Measurements from ENCODE around the gene FAM193B.

DNA sequence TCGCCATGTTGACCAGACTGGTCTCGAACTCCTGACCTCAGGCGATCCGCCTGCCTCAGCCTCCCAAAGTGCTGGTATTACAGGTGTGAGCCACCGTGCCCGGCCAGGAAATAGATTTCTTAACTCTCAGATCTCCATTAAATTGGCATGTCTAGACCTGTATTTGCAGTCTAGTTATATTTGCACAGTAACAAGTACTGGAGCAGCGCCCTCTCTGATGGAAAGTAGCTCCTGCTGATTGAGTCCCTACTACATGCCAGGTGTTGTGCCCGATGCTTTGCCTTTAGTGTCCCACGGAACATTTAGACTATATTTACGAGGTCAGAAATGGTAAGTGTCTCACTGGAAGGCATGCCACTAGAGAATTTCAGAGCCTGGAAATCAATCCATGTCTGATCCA lies 21.8 kb upstream of the FAM193B start:
- TF ChIP-seq, protein P1, sequence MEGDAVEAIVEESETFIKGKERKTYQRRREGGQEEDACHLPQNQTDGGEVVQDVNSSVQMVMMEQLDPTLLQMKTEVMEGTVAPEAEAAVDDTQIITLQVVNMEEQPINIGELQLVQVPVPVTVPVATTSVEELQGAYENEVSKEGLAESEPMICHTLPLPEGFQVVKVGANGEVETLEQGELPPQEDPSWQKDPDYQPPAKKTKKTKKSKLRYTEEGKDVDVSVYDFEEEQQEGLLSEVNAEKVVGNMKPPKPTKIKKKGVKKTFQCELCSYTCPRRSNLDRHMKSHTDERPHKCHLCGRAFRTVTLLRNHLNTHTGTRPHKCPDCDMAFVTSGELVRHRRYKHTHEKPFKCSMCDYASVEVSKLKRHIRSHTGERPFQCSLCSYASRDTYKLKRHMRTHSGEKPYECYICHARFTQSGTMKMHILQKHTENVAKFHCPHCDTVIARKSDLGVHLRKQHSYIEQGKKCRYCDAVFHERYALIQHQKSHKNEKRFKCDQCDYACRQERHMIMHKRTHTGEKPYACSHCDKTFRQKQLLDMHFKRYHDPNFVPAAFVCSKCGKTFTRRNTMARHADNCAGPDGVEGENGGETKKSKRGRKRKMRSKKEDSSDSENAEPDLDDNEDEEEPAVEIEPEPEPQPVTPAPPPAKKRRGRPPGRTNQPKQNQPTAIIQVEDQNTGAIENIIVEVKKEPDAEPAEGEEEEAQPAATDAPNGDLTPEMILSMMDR (IDR thresholded peaks at IDR 0.05): no peak
- no peak for TF ChIP-seq POLR2AphosphoS5 (IDR thresholded peaks at IDR 0.05; ENCODE audit: low read depth, low read length)
- TF ChIP-seq, protein P2, sequence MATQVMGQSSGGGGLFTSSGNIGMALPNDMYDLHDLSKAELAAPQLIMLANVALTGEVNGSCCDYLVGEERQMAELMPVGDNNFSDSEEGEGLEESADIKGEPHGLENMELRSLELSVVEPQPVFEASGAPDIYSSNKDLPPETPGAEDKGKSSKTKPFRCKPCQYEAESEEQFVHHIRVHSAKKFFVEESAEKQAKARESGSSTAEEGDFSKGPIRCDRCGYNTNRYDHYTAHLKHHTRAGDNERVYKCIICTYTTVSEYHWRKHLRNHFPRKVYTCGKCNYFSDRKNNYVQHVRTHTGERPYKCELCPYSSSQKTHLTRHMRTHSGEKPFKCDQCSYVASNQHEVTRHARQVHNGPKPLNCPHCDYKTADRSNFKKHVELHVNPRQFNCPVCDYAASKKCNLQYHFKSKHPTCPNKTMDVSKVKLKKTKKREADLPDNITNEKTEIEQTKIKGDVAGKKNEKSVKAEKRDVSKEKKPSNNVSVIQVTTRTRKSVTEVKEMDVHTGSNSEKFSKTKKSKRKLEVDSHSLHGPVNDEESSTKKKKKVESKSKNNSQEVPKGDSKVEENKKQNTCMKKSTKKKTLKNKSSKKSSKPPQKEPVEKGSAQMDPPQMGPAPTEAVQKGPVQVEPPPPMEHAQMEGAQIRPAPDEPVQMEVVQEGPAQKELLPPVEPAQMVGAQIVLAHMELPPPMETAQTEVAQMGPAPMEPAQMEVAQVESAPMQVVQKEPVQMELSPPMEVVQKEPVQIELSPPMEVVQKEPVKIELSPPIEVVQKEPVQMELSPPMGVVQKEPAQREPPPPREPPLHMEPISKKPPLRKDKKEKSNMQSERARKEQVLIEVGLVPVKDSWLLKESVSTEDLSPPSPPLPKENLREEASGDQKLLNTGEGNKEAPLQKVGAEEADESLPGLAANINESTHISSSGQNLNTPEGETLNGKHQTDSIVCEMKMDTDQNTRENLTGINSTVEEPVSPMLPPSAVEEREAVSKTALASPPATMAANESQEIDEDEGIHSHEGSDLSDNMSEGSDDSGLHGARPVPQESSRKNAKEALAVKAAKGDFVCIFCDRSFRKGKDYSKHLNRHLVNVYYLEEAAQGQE (IDR thresholded peaks at IDR 0.05; ENCODE audit: insufficient read depth in 1 of 2, low read depth in 2 of 2, low read length in 1 of 2): no peak
- no peak for TF ChIP-seq SIN3A (IDR thresholded peaks at IDR 0.05; ENCODE audit: borderline replicate concordance, insufficient read depth, low read depth, low read length)
- TF ChIP-seq TCF7L2 (IDR thresholded peaks at IDR 0.05; ENCODE audit: low read depth, low read length): no peak

Measured in Panc1 (cell line).